Measurements from ENCODE around the gene ACTN3. TPM values are rescaled to one million over a fixed set of nuclear protein-coding genes. Genes with fewer than 3 reads are reported as not detected.

ACTN3 gene
- total RNA-seq, 2 donors from 2014 or later: not detected

DNA sequence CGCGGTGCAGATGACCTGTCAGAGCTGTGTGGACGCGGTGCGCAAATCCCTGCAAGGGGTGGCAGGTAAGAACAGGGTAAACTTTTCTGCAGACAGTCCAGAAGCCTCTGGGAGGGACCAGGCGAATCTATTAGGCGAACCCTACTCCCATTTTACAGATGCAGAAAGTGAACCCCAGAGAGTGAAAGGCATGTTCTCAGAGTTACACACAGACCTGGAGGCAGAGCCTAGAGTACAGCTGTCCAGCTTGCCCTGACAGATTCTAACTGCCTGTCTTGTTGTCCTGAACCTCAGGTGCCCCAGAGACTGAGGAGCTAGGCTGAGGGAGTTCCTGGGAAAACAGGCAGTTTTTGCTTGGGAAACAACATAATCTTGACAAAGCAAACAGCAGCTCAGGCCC is 46.9 kb downstream of the ACTN3 start:
- Histone ChIP-seq H3K36me3 (no peaks in the 10 kb centered on the region), H3K27me3 (replicated peaks; ENCODE audit: insufficient read depth) (no peaks in the 10 kb centered on the region), H3K27ac (peak overlapping the region in 1 of 2 donors; percentile 80), H3K9me3 (no peaks in the 10 kb centered on the region), H3K4me1 (replicated peaks) (peaks cover 8% of the 10 kb centered on the region), H3K4me3 (peak overlapping the region; percentile 60 to 66)
- no peak for DNase-seq (ENCODE audit: low spot score)
- intact Hi-C loops (cut with DNase I): loop anchor here (5.0 kb wide), 1 partner anchor 84 kb away; the partner anchor contains the start of gene RBM4B
- 66% methylated on average over 7 of the region's 7 CpGs for WGBS
- TF ChIP-seq POLR2A (IDR thresholded peaks at IDR 0.05): no peak
- TF ChIP-seq POLR2AphosphoS5 (IDR thresholded peaks at IDR 0.05): no peak
- TF ChIP-seq, protein P1, sequence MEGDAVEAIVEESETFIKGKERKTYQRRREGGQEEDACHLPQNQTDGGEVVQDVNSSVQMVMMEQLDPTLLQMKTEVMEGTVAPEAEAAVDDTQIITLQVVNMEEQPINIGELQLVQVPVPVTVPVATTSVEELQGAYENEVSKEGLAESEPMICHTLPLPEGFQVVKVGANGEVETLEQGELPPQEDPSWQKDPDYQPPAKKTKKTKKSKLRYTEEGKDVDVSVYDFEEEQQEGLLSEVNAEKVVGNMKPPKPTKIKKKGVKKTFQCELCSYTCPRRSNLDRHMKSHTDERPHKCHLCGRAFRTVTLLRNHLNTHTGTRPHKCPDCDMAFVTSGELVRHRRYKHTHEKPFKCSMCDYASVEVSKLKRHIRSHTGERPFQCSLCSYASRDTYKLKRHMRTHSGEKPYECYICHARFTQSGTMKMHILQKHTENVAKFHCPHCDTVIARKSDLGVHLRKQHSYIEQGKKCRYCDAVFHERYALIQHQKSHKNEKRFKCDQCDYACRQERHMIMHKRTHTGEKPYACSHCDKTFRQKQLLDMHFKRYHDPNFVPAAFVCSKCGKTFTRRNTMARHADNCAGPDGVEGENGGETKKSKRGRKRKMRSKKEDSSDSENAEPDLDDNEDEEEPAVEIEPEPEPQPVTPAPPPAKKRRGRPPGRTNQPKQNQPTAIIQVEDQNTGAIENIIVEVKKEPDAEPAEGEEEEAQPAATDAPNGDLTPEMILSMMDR (IDR thresholded peaks at IDR 0.05): no peak

DNA sequence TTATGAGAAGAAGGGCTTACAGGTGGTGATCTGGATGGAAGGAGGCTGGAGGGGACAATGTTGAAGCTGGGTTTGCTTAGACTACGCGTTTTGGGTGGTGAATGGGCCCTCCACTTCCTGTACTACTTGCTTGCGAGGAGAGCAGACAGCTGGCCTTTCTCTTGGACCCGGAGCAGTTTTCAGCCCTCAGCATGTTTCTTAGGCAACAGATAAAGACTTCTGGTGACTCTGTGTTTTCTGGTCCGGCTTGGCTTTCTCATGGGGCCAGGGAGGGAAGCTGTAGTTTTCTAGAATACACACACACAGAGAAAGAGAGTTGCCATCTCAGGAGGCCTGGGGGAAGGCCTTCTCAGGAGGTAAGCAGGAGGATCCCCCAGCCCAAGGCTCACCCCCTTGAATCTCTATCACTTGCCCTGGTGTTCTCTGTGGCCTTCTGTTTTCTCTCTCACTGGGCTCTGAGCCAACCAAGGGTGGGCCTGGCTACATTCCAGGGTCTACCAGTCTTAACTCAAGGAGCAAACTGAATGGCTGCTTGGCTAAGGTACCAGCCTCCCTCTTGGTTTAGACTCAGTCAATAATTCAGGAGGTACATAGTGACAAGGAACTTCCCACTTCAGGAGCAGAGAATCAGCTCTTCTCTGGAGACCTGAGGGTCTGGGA is 48.7 kb downstream of the ACTN3 start:
- 54% methylated on average over 5 of the region's 5 CpGs for WGBS
- intact Hi-C loops (cut with DNase I): no loop called here
- DNase-seq (ENCODE audit: low spot score): no peak
- Histone ChIP-seq H3K4me3 (no peak overlapping the region), H3K27ac (no peak overlapping the region), H3K4me1 (replicated peaks) (peaks cover 8% of the 10 kb centered on the region), H3K27me3 (replicated peaks; ENCODE audit: insufficient read depth) (no peaks in the 10 kb centered on the region), H3K36me3 (peaks cover 0 to 4% of the 10 kb centered on the region in 2 donors), H3K9me3 (no peaks in the 10 kb centered on the region)
- TF ChIP-seq POLR2AphosphoS5 (IDR thresholded peaks at IDR 0.05) (no peak), POLR2A (IDR thresholded peaks at IDR 0.05) (no peak)

DNA sequence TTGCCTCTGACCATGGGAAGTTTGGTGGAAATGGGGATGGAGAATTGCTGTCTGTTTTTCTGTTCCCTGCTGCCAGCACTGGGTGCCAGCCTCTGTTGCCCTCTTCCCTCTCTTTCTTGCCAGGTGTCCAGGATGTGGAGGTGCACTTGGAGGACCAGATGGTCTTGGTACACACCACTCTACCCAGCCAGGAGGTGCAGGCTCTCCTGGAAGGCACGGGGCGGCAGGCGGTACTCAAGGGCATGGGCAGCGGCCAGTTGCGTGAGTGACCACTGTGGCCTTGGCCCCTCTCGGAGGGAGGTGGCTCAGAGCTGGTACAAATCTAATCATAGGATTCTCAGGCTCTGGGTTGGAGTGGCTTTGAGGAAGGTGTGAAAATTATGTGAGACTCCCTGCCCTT is 52.3 kb downstream of the ACTN3 start:
- peaks cover 0 to 4% of the 10 kb centered on the region in 2 donors for H3K36me3 ChIP-seq
- no peak for DNase-seq (ENCODE audit: low spot score)

DNA sequence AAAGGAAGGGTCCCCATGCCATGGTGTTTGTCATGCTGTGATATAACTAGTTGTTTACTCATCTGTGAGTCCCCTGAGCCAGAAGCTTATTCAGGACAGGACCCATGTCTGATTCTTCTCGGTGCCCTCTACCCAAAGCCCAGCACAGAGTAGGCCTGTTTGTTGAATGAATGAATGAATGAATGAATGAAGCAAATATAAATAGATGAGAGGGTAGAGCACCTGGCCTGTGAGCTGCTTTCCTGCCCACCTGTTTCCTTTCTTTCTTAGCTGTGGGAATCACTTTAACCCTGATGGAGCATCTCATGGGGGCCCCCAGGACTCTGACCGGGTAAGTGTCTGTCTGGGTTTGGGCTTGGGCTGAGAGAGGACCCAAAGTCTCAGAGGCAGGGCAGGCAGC is 53.5 kb downstream of the ACTN3 start:
- H3K4me1 ChIP-seq (replicated peaks): peaks cover under 1% of the 10 kb centered on the region
- H3K27me3 ChIP-seq (replicated peaks; ENCODE audit: insufficient read depth): no peaks in the 10 kb centered on the region
- 93% methylated on average over 2 of the region's 2 CpGs for whole genome bisulfite sequencing
- no peak overlapping the region for H3K27ac ChIP-seq
- no peak overlapping the region for H3K4me3 ChIP-seq
- H3K36me3 ChIP-seq: peaks cover 0 to 4% of the 10 kb centered on the region in 2 donors
- no peak for TF ChIP-seq POLR2A (IDR thresholded peaks at IDR 0.05)
- TF ChIP-seq POLR2AphosphoS5 (IDR thresholded peaks at IDR 0.05): no peak
- TF ChIP-seq, protein P1 (IDR thresholded peaks at IDR 0.05): no peak
- H3K9me3 ChIP-seq: no peaks in the 10 kb centered on the region
- DNase-seq (ENCODE audit: low spot score): no peak
- intact Hi-C loops (cut with DNase I): no loop called here

More for the DNA sequence above, 52.3 kb downstream of the ACTN3 start:
- peaks cover 6% of the 10 kb centered on the region for H3K4me1 ChIP-seq (replicated peaks)
- H3K27ac ChIP-seq: no peak overlapping the region
- no peak overlapping the region for H3K4me3 ChIP-seq
- 93% methylated on average over 6 of the region's 6 CpGs for WGBS
- TF ChIP-seq POLR2A (IDR thresholded peaks at IDR 0.05) (no peak), POLR2AphosphoS5 (IDR thresholded peaks at IDR 0.05) (no peak)
- TF ChIP-seq, protein P1 (IDR thresholded peaks at IDR 0.05): no peak
- H3K27me3 ChIP-seq (replicated peaks; ENCODE audit: insufficient read depth): no peaks in the 10 kb centered on the region
- intact Hi-C loops (cut with DNase I): no loop called here
- H3K9me3 ChIP-seq: no peaks in the 10 kb centered on the region

DNA sequence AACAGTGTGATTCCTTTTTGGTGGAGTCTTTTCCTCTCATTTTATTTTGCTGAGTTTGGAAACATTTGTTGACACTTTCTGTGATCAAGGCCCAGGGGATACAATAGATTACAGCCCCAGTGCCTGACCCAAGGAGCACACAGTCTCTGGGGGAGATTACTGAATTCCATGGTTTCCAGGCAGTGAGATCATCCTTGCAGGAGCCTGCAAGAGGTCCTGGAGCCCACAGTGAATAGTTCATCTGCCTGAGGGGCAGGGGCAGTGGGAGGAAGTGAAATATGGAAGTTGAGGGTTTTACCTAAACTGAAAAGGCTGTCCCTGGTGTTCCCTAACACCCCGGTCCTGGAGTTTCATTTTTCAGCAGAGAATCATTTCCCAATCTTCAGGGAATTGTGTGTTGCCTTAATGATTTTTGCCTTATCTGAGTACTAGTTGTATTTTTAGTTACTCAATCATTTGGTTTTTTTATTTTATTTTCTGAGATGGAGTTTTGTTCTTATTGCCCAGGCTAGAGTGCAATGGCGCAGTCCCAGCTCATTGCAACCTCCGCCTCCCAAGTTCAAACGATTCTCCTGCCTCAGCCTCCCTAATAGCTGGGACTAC is 54.0 kb downstream of the ACTN3 start:
- Histone ChIP-seq H3K4me1 (replicated peaks) (no peaks in the 10 kb centered on the region), H3K36me3 (peaks cover 0 to 4% of the 10 kb centered on the region in 2 donors), H3K4me3 (no peak overlapping the region), H3K27me3 (replicated peaks; ENCODE audit: insufficient read depth) (no peaks in the 10 kb centered on the region), H3K27ac (no peak overlapping the region), H3K9me3 (no peaks in the 10 kb centered on the region)
- 97% methylated on average over 4 of the region's 4 CpGs for WGBS
- intact Hi-C loops (cut with DNase I): no loop called here
- no peak for DNase-seq (ENCODE audit: low spot score)
- no peak for TF ChIP-seq POLR2A (IDR thresholded peaks at IDR 0.05)
- no peak for TF ChIP-seq POLR2AphosphoS5 (IDR thresholded peaks at IDR 0.05)
- TF ChIP-seq, protein P1 (IDR thresholded peaks at IDR 0.05): no peak
